Ovary (tissue), 9 donors: Measurements from ENCODE around the gene MKS1. TPM values are rescaled to one million over a fixed set of nuclear protein-coding genes. Genes with fewer than 3 reads are reported as not detected.

ENCODE experiments used
- DNase-seq, 5 donors: peaks; one replicate each; pipeline ENCODE4 v3.0.0-alpha.2; 2019 to 2020
- H3K27ac ChIP-seq, 2 donors: fragments of 200-600 bp; one replicate each; pipeline versions ENCODE4 v1.5.1 to v1.8.0; 2019 to 2022
- H3K27me3 ChIP-seq: fragments of 200-600 bp; one replicate; pipeline ENCODE4 v1.8.0; 2022
- H3K36me3 ChIP-seq: fragments of 200-600 bp; sonication (generic); one replicate; pipeline ENCODE4 v1.5.1; 2019
- H3K4me1 ChIP-seq: one replicate; pipeline ENCODE4 v1.8.1; 2013; ENCODE audit warnings: mild to moderate bottlenecking, moderate library complexity; ENCODE audit not compliant: insufficient read depth
- H3K4me3 ChIP-seq: fragments of 200-600 bp; sonication (generic); one replicate; pipeline ENCODE4 v1.5.1; 2017
- H3K9me3 ChIP-seq, 2 donors: fragments of 200-600 bp in 1 of 2; sonication (generic) in 1 of 2; one replicate each; pipeline versions ENCODE4 v1.5.1 to v1.8.1; 2013 to 2019; ENCODE audit warnings: mild to moderate bottlenecking in 1 of 2, moderate library complexity in 1 of 2
- EP300 ChIP-seq: sonication (generic); formaldehyde crosslinking; IDR thresholded peaks from one replicate; pipeline ENCODE4 v1.6.1; 2017; ENCODE audit warnings: antibody characterized with exemption
- POLR2A ChIP-seq: fragments of 450-650 bp; IDR thresholded peaks from one replicate; pipeline ENCODE4 v1.6.1; 2017; ENCODE audit warnings: antibody characterized with exemption, mild to moderate bottlenecking, moderate library complexity
- WGBS, 3 donors: extraction: QIAGEN DNeasy Blood & Tissue Kit in 1 of 3; methylation state at CpG; one replicate each; pipeline versions ENCODE4 v1.1.5 to v1.1.7; 2013 to 2017; 5-methylcytosine and 5-hydroxymethylcytosine counted together
- intact Hi-C, 4 donors: fragments of 100-400 bp; cut with DNase I; formaldehyde crosslinking; loops; one replicate each; pipeline versions ENCODE4 v1.11.0 to v1.15.1; 2022 to 2023
- polyA plus RNA-seq, 2 donors: library from polyadenylated mRNA; stranded (reverse); fragments of 200-250 nt in 1 of 2; fragments of 350-450 nt in 1 of 2; fragmentation: Illumina TruSeq in 1 of 2; extraction: RNeasy Lipid Tissue Mini Kit (QIAGEN cat#74804) in 1 of 2; gene quantifications; one replicate each; pipeline ENCODE4 v1.2.3, GENCODE V29; 2013 to 2014
- total RNA-seq, 7 donors: library from RNA; depleted of rRNA in 2 of 7; stranded (reverse); fragments of >200 nt in 2 of 7; fragmentation: NEBNext Ultra II Directional in 3 of 7; extraction: Animal tissue kit (Norgen Biotek cat#: 25700) in 3 of 7; gene quantifications; one replicate each; pipeline versions ENCODE4 v1.1.0 to v1.2.4, GENCODE V29; 2016 to 2023
- TF ChIP-seq, protein P1 (sequence below), 3 donors: fragments of 450-650 bp in 2 of 3; fragments of 200-600 bp in 1 of 3; IDR thresholded peaks; one replicate each; pipeline versions ENCODE4 v1.5.1 to v1.8.0; 2016 to 2022; ENCODE audit warnings: antibody characterized with exemption in 3 of 3, mild to moderate bottlenecking in 1 of 3
- donor health status: DM: no; HTN: no; CAD: no; lungs with moderate emphysema.
- donor health status: DM: no; HTN: no; CAD: no.
- donor health status: Bipolar disorder and iron deficiency.
- donor health status: DM: yes; HTN: yes; CAD: no.
- donor health status: DM: no; HTN: no; CAD: no.
- donor health status: DM: yes; HTN: yes; CAD: no.

Gene MKS1
- total and polyA plus RNA-seq, 9 donors: 10.0 to 26.0 (median 18.5) TPM

DNA sequence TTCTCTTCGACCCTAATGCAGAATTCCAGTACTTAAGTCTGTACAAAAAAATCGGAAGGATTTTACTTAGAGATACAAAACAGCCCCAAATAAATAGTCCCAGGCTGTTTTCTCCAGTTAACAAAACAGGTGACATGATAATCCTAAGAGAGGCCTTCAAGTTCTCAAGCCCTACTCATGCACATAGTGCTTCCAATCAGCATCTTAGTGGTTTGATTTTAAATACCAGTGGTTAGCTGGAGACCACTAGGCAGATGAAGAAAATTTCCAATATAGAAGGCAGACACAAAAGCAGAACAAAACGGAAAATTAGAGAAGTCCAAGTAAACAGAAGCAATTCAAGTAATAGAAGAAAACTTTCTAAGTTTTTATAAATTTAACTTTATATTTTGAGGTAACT, 57.5 kb downstream of the MKS1 start:
- Histone ChIP-seq H3K36me3 (no peaks in the 10 kb centered on the region), H3K9me3 (no peaks in the 10 kb centered on the region), H3K4me1 (no peaks in the 10 kb centered on the region), H3K4me3 (no peak overlapping the region), H3K27me3 (peaks cover 3% of the 10 kb centered on the region), H3K27ac (no peak overlapping the region)
- intact Hi-C loops: no loop called here
- TF ChIP-seq, protein P1, sequence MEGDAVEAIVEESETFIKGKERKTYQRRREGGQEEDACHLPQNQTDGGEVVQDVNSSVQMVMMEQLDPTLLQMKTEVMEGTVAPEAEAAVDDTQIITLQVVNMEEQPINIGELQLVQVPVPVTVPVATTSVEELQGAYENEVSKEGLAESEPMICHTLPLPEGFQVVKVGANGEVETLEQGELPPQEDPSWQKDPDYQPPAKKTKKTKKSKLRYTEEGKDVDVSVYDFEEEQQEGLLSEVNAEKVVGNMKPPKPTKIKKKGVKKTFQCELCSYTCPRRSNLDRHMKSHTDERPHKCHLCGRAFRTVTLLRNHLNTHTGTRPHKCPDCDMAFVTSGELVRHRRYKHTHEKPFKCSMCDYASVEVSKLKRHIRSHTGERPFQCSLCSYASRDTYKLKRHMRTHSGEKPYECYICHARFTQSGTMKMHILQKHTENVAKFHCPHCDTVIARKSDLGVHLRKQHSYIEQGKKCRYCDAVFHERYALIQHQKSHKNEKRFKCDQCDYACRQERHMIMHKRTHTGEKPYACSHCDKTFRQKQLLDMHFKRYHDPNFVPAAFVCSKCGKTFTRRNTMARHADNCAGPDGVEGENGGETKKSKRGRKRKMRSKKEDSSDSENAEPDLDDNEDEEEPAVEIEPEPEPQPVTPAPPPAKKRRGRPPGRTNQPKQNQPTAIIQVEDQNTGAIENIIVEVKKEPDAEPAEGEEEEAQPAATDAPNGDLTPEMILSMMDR (IDR thresholded peaks at IDR 0.05): no peak
- TF ChIP-seq POLR2A: no peak
- no peak for TF ChIP-seq EP300
- no peak for DNase-seq
- 74 to 79% (median 76%) methylated on average over 3 of the region's 3 CpGs for WGBS, 3 donors

DNA sequence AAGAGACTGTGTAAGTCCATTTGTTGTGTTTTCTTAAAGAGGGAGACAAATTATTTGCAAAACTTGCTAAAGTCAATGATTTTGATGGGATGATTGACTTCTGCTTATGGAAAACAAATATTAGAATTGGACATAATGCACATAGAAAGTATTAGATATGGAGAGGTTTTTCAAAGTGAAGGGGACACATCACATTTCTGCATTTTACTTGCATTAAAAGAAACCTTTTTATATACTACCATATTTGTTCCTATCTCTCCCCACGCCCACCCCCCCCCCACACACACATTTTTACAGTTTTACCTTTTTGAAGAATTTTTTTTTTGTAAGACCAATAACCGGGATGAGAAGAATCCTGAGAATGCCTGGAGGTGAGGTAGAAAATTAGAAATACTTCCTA, 60.9 kb downstream of the MKS1 start:
- no peaks in the 10 kb centered on the region for H3K27me3 ChIP-seq
- H3K4me1 ChIP-seq: no peaks in the 10 kb centered on the region
- WGBS, 3 donors: 59 to 64% (median 62%) methylated on average over 2 of the region's 2 CpGs

DNA sequence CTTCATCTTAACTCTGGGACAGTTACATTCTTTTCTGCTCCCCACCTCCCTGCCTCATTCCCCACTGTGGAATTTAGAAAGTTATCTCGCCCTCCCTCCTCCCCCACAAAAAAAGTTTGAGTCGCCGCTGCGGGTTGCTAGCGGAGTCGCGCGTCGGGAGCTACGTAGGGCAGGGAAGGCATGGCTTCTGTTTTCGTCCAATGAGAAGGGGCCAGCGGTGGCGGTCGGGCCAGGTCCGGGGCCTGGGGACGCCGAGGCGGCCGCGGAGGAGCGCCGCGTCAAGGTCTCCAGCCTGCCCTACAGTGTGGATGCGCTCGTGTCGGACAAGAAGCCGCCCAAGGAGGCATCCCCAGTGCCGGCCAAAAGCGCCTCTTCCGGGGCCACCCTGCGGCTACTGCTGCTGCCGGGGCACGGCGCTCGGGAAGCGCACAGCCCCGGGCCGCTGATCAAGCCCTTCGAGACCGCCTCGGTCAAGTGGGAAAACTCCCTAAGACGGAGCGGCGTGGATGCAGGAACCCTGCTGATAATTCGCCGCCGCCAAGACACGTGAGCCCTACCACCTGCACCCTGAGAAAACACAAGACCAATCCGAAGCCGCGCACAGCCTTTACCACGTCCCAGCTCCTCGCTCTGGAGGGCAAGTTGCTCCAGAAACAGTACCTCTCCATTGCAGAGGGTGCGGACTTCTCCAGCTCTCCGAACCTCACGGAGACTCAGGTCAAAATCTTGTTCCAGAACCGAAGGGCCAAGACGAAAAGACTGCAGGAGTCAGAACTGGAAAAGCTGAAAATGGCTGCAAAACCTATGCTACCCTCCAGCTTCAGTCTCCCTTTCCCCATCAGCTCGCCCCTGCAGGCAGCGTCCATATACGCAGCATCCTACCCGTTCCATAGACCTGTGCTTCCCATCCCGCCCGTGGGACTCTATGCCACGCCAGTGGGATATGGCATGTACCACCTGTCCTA, 61.9 kb downstream of the MKS1 start:
- no peak for DNase-seq
- no peaks in the 10 kb centered on the region for H3K9me3 ChIP-seq
- TF ChIP-seq EP300: no peak
- TF ChIP-seq, protein P1 (IDR thresholded peaks at IDR 0.05): no peak
- TF ChIP-seq POLR2A: no peak
- no peaks in the 10 kb centered on the region for H3K4me1 ChIP-seq
- WGBS, 3 donors: 1 to 3% (median 2%) methylated on average over 65 of the region's 65 CpGs
- intact Hi-C loops: no loop called here
- H3K4me3 ChIP-seq: no peak overlapping the region
- no peaks in the 10 kb centered on the region for H3K36me3 ChIP-seq
- H3K27ac ChIP-seq: no peak overlapping the region
- no peaks in the 10 kb centered on the region for H3K27me3 ChIP-seq

More for the DNA sequence above, 60.9 kb downstream of the MKS1 start:
- intact Hi-C loops: no loop called here
- DNase-seq: no peak
- TF ChIP-seq POLR2A: no peak
- no peak for TF ChIP-seq EP300
- TF ChIP-seq, protein P1 (IDR thresholded peaks at IDR 0.05): no peak
- H3K9me3 ChIP-seq: no peaks in the 10 kb centered on the region
- H3K36me3 ChIP-seq: no peaks in the 10 kb centered on the region
- no peak overlapping the region for H3K4me3 ChIP-seq
- H3K27ac ChIP-seq: no peak overlapping the region

Other genes with a start within 250 kb of the MKS1 start
- gene VEZF1, start 231.0 kb downstream of the MKS1 start, total RNA-seq: 10 to 100 TPM; 58.6 to 83.5 (median 72.4) TPM
- 10 to 100 TPM; 31.6 to 70.2 TPM for gene VEZF1, start 231.0 kb downstream of the MKS1 start, polyA plus RNA-seq
- 100 to 1,000 TPM in 6 of 7 donors, 10 to 100 TPM in 1; 89.8 to 184 (median 159) TPM for gene SRSF1, start 212.0 kb downstream of the MKS1 start, total RNA-seq
- 100 to 1,000 TPM in 1 of 2 donors, 10 to 100 TPM in 1; 77.8 to 157 TPM for gene SRSF1, start 212.0 kb downstream of the MKS1 start, polyA plus RNA-seq
- gene DYNLL2, start 135.8 kb downstream of the MKS1 start, total RNA-seq: 10 to 100 TPM; 11.0 to 42.5 (median 34.1) TPM
- 10 to 100 TPM; 18.4 to 51.1 TPM for gene DYNLL2, start 135.8 kb downstream of the MKS1 start, polyA plus RNA-seq
- not detected for gene OR4D1, start 70.9 kb downstream of the MKS1 start, total RNA-seq
- under 1 TPM in 1 of 2 donors, not detected in 1; 0.03 TPM for gene OR4D1, start 70.9 kb downstream of the MKS1 start, polyA plus RNA-seq
- not detected for gene OR4D2, start 52.3 kb downstream of the MKS1 start, total RNA-seq
- not detected for gene OR4D2, start 52.3 kb downstream of the MKS1 start, polyA plus RNA-seq
- gene EPX, start 26.5 kb downstream of the MKS1 start, total RNA-seq: not detected
- gene EPX, start 26.5 kb downstream of the MKS1 start, polyA plus RNA-seq: not detected
- 1 to 10 TPM in 1 of 7 donors, under 1 TPM in 1, not detected in 5; 0.32 to 1.6 TPM for gene LPO, start 19.3 kb upstream of the MKS1 start, total RNA-seq
- gene LPO, start 19.3 kb upstream of the MKS1 start, polyA plus RNA-seq: not detected
- under 1 TPM in 3 of 7 donors, not detected in 4; 0.11 to 0.67 (median 0.15) TPM for gene MPO, start 61.7 kb upstream of the MKS1 start, total RNA-seq
- under 1 TPM; 0.02 to 0.05 TPM for gene MPO, start 61.7 kb upstream of the MKS1 start, polyA plus RNA-seq
- gene TSPOAP1, start 109.5 kb upstream of the MKS1 start, total RNA-seq: 10 to 100 TPM; 22.8 to 49.1 (median 37.5) TPM
- 10 to 100 TPM in 1 of 2 donors, 1 to 10 TPM in 1; 8.3 to 46.2 TPM for gene TSPOAP1, start 109.5 kb upstream of the MKS1 start, polyA plus RNA-seq
- 10 to 100 TPM; 43.7 to 73.6 (median 50.0) TPM for gene SUPT4H1, start 132.9 kb upstream of the MKS1 start, total RNA-seq
- 100 to 1,000 TPM in 1 of 2 donors, 10 to 100 TPM in 1; 86.2 to 182 TPM for gene SUPT4H1, start 132.9 kb upstream of the MKS1 start, polyA plus RNA-seq
- 1 to 10 TPM in 6 of 7 donors, under 1 TPM in 1; 0.38 to 5.6 (median 2.0) TPM for gene RNF43, start 198.3 kb upstream of the MKS1 start, total RNA-seq
- gene RNF43, start 198.3 kb upstream of the MKS1 start, polyA plus RNA-seq: under 1 TPM; 0.21 to 0.33 TPM